Measurements from ENCODE around the gene SNX20. TPM values are rescaled to one million over a fixed set of nuclear protein-coding genes. Genes with fewer than 3 reads are reported as not detected.

SNX20 gene, protein sequence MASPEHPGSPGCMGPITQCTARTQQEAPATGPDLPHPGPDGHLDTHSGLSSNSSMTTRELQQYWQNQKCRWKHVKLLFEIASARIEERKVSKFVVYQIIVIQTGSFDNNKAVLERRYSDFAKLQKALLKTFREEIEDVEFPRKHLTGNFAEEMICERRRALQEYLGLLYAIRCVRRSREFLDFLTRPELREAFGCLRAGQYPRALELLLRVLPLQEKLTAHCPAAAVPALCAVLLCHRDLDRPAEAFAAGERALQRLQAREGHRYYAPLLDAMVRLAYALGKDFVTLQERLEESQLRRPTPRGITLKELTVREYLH
- total RNA-seq: 0.76 TPM

DNA sequence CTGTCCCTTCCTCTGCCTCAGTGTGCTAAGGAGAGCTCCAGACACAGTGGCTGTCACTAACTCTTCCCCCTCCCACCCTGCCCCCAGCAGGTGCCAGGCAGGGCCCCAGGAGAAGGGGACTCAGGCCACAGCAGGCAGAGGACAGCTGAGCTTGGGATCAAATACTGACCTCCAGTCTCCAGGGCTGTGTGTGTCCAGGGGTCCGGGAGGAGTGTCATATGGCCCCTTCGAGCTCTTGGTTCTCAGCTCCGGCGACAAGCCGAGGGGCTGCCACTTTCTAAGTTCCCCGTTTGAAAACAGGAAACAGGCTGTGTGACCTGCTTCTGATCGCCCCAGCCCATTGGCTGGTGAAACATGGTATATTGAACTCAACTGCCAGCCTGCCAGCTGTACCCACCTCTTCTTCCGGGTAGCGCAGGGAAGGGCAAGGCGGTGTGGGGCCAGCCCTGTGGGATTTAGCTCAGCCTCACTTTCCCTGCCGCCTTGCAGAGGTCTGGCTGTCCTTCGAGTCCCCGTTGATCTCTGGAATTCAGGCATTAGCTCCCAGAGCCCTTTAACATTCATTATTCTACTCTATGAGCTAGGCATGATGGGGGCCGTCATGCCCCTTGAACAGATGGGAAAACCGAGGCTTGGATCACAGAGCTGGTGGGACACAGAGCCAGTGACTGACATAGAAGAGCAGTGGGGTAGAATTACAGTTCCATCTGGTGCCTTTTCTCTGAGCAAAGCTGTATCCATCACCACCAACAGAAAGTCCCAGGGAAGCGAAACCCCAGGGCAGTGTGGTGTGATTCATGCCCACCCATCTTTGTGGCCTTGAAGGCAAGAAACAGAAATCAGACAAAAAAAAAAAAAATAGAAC lies at the start of gene SNX20:
Gene SNX20 (minus strand): TSS at position 292 of the 865 bp plus-strand sequence. CDS start 3,786 bp downstream, outside the sequence.
- ATAC-seq: peak; percentile 17

DNA sequence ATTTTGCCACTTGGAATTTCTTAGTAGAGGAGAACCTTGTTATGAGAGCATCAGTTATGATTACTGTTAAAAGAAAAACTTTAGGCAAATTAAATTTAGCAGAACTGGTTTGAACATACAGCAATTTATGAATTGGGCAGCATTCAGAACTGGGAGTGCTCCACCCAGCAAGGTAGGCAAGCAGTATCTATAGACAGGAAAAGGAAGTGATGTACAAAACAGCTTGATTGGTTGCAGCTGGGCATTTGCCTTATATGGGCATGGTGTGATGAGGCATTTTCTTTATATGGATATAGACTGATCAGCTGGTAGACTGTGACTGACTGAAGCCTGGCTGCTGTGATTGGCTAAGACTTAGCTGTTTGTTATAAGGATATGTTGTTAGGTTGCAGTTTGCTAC lies 43.2 kb upstream of the SNX20 start:
- ATAC-seq: peak; percentile 40

DNA sequence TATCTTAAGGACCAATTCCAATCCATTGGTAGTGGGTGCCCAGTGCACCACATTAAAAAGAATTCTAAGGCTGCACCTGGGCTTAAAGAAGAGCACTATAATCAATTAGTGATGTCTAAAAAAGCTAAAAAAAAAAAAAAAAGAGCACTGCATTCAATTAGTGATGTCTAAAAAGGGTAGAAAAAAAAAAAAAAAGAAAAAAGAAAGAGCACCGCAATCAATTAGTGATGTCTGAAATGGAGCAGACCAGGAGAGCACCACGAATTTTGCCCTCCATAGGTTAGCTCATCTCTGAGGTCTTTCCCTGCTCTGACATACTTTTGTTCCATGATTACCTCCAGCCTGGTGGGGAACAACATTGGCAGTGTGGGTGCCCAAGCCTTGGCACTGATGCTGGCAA lies 41.8 kb upstream of the SNX20 start:
- no peak for ATAC-seq

DNA sequence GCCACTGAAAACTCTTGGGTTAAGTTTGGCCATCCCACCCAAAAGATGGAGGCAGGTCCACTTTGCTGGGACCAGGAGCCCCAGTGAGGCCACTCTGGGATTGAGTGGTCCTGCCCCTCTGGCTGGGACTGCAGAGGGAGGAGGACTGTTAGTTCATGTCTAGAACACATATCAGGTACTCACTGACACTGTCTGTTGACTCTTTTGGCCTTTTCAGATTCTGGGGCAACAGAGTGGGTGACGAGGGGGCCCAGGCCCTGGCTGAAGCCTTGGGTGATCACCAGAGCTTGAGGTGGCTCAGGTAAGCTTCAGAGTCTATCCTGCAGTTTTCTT lies 41.3 kb upstream of the SNX20 start:
- no peak for ATAC-seq

DNA sequence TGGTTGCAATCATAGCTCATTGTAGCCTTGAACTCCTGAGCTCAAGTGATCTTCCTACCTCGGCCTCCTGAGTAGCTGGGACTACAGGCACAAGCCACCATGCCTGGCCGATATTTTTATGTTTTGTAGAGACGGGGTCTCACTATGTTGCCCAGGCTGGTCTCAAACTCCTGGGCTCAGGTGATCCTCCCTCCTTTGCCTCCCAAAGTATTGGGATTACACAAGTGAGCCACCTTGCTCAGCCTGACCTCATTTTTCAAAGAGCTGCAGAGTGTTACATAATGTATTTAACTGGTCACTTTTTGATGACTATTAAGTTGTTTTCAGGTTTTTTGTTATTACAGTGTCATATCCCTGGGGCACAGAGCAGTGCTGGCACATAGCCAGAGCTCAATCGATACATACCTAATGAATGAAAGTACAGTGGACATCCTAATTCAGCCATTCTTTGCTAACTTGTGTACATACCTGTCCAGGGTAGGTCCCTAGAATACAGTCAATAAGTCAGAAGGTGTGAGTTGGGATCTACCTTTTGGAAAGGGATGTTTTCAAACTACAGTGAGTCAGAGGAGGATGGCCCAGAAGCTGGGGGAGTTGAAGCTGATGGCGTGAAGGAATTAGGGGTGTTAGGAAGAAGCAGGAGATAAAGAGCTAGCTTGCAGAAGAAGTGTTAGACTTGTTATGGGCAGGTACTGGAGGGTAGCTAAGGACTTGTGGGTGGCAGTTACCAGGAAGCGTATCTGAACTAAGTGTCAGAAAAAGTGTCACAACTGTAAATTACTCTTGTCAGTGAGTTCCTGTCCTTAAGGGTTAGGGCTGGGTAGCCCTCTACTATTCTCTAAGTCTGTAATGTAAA lies 40.7 kb upstream of the SNX20 start:
- ATAC-seq: peak; percentile 23

DNA sequence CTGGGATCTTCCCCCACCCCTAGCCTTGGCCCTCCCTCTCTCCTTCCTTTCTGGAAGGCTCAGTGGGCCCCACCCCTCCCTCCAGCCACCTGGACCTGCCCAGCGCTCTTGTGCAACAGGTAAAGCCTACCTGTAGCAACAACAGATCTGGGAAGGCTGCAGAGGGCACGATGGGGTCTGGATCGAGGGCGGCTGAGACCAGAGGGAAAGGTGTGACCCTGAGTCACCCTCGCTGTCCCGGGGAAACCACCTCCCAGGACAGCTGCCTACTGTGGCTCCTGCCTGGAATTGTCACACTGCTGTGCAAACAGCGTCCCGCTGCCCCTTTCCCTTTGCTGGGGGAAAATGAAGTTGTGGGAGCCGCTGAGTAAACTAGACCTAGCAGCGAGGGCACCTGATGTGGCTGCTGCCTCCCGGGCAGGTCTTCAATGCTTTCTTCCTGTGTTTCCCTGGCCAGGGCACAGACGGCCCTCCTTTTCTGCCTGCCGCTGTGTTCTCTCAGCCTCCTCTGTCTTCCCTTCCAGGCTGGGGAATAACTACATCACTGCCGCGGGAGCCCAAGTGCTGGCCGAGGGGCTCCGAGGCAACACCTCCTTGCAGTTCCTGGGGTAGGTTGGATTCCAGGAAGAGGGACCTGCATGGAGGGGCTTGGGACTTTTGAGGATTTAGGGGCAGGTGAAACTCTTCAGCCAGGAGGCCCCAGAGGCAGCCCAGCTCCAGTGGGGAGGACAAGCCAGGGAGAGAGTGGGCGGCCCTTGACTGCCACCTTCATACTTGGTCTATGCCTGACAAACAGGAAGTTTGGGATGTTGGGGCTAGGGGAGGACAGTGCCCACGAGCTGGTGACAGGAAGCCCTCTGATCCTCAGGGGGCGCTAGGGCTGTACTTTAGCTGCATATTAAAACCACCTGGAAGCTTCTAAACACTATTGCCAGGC lies 38.6 kb upstream of the SNX20 start:
- peak; percentile 91 for ATAC-seq

DNA sequence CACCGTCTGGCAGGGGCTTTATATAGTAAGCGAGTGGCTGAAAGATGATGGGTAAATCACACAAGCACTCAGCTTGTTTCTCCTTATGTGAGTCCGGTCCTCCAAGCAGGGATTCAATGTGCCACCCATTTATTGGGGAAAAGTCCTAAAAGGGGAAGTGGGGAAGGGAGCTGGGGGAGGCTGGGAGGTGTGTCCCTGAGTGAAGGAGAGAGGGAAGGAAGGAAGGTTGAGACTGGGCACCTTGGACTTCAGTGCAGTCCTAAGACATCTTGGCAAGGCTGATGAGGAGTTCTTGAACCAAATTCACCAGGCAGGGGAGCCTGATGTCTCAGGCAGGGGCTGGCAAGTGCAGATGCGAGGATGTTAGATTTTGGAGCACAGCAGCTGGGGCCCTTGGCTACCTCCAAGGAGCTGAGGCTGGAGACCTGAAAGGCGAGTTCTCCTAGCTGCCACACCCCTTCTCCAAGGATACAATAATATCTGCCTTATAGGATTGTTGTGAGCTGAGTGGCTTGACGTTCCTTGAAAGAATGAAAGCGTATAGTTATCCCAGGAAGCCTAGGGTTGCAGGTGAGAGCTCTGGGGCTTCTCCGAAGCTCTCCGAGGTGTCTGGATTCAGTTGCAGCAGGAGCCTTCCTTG lies 37.8 kb upstream of the SNX20 start:
- peak; percentile 88 for ATAC-seq

DNA sequence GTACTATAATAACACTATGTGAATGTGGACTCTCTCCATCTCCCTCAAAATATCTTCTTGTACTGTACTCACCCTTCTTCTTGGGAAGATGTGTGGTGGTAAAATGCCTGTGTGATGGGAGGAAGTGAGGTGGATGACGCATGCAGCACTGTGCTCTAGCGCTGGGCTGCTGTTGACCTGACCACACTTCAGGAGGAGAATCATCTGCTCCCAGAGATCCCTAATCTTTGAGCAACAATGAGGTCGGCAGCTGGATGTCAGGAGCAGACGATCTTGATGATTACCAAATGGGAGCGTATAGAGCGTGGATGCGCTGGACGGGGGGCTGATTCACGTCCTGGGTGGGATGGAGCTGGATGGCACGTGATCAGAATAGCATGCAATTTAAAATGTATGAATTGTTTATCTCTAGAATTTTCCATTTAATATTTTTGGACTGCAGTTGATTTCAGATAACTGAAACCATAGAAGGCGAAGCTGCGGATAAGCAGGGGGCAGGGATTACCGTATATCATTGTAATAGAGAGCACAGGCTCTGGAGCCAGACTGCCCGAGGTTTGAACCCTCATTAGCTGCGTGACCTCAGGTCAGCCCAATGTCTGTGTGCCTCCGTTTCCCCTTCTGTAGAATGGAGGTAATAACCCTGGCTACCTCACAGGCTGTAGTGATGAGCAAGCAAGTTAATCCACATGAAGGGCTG lies 37.1 kb upstream of the SNX20 start:
- ATAC-seq: no peak

DNA sequence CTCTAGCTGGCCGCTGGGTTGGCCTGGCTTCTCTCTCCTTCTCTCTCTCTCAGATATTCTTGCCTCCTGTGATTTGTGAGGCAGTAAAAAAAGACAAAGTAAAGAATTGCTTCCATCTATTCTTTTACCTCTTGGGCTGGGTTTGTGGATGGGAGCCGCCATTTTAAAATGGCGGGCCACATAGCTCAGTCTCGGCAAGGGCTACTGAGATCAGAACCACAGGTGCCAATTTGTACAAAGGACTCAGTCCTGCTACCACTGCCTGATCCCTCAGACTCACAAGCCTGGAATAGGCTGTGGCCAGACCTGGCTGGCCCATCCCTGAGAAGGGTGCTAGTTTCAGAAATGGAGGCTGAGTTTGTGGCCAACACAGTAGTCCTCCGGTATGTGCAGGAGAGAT lies 36.4 kb upstream of the SNX20 start:
- ATAC-seq: no peak

DNA sequence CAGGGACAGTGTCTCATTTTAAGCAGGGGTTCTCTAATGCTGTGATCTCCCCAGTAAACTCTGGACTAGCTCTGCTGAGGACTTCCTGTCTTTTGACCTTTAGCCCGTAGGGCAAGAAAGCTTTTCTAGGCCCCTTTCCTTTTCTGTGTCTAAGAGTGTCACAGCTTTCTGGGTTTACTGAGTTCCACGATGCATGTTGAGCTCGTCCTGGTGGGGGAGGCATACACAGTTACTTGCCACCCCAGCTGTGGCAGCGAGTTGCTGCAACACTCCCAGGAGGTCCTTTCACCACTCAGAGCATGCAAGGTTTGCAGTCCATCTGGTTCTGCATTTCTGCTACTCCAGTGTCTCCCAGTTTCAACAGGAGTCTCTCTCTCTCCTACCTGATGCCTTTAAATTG lies 36.0 kb upstream of the SNX20 start:
- ATAC-seq: no peak

DNA sequence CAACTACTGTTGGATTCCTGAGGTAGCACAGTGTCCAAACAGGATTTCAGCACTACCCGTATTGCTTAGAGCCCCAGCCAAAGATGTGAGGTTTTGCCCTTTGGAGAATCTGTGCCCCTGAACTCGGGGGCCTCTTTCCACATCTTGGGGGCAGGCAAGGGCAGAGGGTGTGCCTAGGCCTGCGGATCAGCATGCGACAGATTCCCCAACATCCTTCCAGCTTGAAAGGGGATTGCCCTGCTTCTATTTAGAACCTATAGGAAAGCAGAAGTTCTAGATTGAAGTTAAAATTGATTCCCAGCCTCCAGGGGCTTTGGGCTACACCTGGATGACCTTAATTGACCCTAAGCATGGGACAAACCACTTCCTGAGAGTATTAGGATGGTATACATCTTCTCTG lies 31.8 kb upstream of the SNX20 start:
- ATAC-seq: no peak

DNA sequence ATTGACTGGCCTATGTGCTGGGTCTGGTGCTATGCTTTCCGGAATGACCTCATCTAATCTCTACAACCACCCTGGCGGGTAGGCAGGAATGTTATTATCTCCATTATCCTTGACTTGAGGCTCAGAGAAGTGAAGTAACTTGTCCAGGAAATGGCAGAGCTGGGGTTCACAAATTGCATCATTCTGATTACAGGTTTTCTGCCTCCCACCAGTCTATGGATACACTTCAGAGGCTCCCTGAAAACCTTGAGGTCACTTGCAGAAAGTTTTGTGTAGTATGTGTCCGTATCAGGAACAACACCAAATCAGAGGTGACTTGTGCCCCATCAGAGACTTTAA lies 31.4 kb upstream of the SNX20 start:
- no peak for ATAC-seq

DNA sequence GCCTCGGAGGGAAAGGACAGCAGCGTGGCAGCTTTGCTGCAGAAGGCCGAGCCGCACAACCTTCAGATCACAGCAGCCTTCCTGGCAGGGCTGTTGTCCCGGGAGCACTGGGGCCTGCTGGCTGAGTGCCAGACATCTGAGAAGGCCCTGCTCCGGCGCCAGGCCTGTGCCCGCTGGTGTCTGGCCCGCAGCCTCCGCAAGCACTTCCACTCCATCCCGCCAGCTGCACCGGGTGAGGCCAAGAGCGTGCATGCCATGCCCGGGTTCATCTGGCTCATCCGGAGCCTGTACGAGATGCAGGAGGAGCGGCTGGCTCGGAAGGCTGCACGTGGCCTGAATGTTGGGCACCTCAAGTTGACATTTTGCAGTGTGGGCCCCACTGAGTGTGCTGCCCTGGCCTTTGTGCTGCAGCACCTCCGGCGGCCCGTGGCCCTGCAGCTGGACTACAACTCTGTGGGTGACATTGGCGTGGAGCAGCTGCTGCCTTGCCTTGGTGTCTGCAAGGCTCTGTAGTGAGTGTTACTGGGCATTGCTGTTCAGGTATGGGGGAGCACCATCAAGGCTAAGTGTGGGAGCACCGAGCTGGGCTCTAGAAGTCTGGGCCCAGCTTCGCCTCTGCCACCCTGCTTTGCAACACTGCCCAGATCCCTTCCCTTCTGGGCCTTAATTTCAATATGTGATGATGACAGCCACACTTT lies 30.9 kb upstream of the SNX20 start:
- no peak for ATAC-seq

DNA sequence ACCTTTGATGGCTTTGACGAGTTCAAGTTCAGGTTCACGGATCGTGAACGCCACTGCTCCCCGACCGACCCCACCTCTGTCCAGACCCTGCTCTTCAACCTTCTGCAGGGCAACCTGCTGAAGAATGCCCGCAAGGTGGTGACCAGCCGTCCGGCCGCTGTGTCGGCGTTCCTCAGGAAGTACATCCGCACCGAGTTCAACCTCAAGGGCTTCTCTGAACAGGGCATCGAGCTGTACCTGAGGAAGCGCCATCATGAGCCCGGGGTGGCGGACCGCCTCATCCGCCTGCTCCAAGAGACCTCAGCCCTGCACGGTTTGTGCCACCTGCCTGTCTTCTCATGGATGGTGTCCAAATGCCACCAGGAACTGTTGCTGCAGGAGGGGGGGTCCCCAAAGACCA lies 29.9 kb upstream of the SNX20 start:
- no peak for ATAC-seq

DNA sequence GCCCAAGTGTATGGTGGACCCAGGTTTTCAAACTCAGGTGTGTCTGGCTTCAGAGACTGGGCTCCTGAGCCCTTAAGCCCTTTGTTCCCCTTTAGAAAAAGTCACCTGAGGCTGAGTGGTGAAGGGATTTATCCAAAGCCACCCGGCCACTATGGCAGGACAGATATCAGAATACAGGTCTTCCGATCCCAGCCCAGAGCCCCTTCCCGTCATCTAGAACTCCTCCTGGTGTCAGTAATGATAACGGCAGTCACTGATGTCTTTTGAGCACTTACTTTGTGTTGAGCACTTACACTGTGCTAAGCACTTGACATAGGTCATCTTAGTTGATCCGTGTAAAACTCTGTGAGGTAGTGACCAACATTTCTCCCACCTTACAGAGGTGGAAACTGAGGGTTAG lies 28.9 kb upstream of the SNX20 start:
- no peak for ATAC-seq

DNA sequence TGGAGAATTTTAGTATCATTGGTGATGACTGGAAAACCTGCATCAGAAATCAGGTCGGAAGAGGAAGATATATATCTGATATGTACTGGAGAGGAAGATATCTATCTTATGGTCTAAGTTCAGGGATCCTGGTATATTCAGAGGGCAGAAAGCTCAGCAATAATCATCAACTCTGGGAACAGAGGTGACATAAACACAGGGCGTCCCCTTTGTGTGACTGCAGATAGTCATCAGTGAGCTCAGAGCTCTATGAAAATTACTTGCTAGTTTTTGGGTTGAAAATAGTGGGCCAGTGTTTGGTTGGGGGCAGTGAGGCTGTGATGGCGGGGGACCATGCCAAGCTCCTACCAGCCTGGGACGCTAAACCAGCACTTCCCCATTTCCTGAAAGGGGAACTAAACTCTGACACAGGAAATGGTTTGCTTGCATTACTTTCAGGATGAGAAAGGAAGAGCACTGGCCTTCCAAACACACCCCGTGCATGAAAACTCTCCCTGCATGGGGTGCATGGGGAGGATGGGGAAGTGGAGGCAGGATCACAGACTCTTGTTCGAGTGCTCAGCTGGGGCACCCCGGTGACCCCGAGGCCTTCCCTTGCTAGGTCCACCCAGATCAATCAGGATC lies 28.1 kb upstream of the SNX20 start:
- ATAC-seq: no peak

DNA sequence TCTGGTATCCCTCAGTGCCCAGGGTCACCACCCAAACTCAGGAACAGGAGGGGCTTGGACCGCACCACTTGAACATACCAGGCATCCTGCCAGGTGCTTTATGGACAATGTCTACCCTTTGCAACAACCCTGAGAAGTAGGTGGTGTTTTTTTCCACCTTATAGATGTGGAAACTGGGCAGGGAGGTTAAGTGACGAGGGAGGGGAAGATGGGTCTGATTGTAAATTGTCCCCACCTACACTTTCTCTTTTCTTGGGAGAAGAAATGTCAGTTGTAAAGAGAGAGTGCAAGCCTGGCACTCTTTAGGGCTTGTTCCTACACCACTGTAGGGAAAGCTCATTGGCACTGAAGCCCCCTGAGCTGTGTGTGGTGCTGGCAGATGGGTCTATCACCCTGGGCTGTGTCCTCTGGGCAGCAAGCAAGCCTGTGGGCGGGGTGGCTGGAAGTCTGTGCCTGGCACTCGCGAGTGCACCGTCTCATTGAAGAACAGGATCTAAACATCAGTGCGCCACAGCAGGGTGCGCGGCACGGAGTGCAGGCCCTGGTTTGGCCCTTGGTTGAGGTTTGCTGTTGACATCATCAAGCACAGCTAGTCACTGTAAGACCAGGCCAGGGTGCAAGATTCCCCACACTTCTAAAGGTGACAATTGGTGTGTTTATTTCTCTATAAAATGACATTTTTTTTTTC lies 27.4 kb upstream of the SNX20 start:
- ATAC-seq: no peak

DNA sequence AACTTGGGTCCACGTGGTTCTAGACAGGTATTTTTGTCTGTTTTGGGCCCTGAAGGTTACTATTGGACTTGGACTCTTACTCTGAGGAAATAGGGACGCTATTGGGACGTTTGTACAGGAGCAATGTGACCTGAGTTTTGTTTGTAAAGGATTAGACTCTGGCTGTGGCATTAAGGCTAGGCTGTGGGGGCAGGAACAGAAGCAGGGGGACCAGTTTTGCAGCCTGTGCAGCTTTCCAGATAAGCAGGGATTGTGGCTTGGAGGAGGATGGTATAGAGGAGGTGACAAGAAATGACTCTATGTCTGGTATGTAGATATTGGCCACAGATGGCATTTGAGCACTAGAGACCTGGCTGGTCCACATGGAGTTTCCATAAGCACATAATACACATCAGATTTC lies 25.1 kb upstream of the SNX20 start:
- peak; percentile 79 for ATAC-seq

DNA sequence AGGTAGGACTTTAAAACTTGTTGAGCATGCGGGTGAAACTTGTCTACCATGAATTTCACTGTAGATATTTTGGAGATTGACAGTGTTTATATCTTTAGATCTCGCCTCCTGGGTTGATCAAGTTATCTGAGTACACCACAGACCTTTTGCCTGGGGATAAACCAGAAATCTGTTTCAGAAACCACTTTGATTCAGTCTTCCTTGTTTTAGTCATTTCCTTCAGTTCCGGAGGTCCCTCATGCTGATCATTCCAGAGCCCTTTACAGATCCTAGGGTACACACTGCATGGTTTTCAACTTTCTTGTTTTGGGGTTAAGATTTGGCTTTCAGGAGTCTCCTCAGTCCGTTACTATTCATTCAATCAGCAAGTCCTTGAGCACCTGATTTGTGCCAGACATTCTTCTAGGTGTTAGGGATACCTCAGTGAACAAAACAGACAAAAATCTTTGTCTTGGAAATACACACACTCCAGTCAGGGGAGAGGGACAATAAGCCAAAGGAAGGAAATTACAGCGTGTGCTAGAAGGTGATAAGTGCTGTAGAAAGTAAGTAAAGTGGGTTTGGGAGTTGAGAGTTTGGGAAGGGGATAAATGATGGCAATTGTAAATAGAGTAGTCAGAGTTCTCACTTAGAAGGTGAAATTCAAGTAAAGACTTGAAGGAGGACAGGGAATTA lies 24.5 kb upstream of the SNX20 start:
- ATAC-seq: no peak

All from esophagus mucosa (tissue), 1 donor.